Activated T-cell treated with anti-CD3 and anti-CD28 coated beads for 4 hours (primary cell): ENCODE results near the gene ADGRD2.

ENCODE experiments used
- DNase-seq: peaks from one replicate; pipeline ENCODE4 v3.0.0-alpha.2; 2020

ADGRD2 gene

DNA sequence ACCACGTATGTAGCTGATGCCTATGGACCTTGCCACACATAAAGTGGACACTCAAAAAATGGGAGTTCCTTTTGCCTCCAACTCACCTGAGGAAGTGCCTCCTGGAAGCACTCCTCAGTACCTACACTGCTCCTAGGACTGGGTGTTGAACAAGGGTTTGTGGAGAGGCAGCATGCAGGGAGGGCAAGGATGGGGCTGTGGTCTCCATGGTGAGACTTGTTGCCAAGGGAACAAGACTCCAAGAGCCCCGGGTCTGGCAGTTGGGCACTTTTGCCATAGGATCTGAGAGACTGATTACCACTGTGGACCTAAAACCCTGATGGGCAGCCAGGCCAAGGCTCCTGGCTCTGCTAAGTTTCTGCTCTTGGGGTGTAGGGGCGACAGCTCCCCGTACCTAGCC lies 63.9 kb downstream of the ADGRD2 start:
- DNase-seq, result no peak

DNA sequence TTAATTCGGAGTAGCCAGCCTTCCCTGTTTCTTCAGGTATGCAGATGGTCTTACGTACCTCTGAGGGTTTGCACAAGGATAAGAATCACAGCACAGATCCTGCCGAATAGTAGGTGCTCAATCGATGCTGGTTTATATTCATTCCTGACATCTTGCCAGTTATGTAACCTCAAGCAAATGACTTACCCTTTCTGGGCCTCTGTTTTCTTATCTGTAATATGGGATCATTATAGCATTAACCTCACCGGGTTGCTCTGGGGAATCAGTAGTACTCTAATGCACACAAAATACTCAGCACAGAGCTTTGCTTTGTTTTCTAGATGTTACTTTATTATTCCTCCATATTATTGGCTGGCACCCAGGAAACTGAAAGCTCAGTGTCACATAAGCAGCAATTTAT lies 64.6 kb downstream of the ADGRD2 start:
- DNase-seq, result no peak

DNA sequence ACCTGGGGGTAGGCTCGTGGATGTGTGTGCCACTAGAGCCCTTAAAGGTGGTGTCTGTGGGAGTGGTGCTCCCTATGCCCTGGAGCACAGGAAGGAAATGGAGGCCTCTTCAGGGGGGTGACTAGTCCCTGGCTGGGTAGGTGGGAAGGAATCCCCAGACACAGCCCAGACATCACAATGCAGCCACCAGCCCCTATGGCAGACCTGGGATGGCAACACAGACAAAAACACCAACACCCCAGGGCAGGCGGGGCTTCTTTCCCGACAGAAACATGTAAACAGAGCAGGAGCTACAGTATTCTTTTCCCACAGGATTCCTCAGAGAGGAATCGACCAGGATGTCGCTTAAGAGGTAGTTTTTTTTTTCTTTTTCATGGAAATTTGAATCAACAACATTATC lies 67.3 kb downstream of the ADGRD2 start:
- no peak for DNase-seq

DNA sequence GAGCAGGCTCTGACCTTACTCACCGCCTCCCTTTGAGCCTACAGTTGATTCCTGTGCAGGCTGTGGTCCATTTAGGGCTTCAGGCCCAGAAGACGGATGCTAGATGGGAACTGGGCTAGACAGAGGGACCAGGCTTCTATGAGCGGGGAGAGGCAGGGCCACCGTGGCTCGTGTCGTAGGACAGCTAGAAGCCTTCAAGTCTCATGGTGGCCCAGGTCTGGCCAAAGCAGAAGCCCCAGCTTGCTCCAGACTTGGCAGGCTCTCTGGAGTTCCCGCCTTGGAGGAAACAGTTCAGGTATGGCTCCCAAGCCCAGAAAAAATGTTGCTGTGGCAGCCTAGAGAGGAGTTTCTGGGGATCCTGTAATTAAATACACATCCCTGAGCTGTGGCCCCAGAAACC lies 67.9 kb downstream of the ADGRD2 start:
- DNase-seq, result no peak

DNA sequence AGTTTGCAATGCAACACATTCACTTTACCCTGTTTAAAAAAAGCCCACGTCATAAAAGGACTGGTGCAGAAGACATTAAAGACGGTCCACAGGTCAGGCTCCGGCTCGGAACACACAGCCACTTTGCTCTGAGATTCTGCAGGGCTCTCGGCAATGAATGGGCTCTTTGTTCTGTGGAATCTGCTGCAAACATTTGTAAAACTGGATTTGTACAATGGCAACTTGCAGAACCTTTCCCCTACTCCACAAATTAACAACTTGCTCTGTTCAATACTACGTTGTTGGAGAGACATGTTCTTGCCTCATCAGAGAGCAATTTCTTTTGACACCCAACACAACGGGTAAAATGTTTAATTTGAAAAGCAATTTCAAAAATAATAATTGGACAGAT lies 70.0 kb downstream of the ADGRD2 start:
- no peak for DNase-seq

DNA sequence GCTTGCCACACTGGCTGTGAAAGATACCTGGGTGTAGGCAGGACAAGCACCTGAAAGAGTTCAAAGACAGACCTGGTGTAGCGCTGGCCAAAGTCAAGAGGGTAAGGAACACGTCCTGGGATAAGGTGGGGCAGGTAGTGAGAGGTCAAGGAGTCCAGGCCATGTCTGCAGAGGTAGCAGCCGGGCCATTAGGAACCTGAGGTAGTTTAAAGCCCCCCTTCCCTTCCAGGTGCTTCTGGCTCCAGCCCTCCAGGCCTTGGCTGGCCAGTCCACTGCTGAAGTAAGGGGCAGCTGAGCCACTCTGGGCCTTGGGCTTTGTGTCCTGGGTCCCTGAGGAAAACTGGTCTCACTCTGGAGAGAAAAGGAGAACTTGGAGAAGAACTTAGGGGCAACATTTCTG lies 70.9 kb downstream of the ADGRD2 start:
- DNase-seq, result no peak

DNA sequence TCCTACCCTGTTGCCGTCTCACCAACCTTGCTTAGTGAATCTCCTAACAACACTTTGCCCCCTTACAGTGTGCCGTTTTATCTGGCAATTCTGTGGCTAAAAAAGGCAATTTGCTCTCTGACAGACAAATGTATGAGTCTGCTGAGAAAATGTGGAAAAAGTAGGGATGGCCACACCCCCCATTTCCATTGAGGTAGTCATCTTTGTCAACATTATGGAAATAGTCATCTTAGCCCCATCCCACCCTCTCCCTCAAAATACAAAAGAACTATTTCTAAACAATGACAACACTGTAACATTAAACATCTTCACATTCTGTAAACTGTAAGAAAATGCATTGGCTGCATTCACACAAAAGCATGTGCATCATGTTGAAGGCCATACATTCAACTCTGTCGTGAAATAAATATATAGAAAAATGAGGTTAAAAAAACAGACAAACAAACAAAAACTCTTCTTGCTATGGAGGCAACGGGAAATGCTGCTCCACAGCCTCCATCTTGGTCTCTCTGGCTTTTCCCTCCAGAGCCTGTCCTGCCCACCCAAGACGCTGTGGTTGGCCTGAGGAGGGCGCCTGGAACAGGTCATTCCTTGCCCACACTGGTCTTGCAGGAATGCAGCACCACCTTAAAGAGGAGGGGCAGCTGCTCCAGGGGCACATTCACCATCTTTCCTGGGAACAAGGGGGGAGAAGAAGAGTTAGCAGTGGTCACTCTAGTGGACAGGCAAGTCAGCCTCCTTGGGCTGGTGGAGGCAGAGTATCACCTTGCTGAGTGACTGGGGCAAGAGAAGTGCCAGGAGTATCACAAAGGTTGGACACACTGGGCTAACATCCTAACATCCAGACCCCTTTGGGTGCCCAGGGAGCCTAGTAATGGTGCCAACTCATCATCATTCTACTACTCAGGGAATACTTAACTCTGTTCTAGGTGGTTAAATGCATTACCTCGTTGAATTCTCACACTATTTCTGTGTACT lies 72.2 kb downstream of the ADGRD2 start:
- DNase-seq, result no peak

DNA sequence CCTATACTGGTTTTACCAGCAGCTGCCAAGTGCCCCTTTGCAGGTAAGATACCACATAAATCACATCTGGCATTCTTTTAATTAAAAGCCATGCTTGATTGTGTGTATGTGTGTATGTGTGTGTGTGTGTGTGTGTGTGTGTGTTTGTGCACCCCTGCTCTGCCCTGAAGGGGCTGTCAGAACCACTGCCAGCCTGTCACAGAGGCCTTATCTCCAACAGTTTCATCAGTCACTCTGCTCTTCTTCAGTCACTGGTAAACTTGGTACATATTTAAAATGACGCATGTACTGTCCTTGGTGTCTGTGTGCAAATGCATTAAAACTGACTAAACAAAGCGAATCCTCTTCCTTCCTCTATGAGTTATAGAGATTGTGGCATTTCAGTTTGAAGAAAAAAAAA lies 75.9 kb downstream of the ADGRD2 start:
- no peak for DNase-seq

DNA sequence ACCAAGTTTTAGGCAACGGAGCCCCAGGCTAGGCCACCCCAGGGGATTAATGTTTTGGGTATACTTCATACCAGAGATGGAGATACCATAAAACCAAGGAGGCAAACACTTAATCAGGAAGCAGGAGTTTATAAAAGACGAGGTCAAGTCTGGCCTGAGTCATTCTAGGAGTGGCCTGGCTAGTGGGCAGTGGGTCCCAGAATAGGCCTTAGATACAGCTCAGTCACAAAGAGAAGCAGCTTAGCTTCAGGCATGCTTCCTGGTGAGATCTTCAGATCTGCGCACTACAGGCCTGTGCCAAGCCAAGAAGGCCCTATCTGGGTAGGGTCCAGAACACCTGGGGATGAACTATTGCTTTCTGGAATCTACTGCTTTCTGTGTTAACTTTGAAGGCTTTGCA lies 77.5 kb downstream of the ADGRD2 start:
- DNase-seq, result no peak
